HCT116 (cell line): ENCODE data around the gene FARP1. TPM values are rescaled to one million over a fixed set of nuclear protein-coding genes. Genes with fewer than 3 reads are reported as not detected.

ENCODE experiments used
- ATAC-seq: fragments of 200-7000 bp; cut with Tn5 transposase; 2 replicates; pipeline ENCODE4 v1.9.1; 2020; ENCODE audit warnings: mild to moderate bottlenecking, moderate library complexity
- BruUV-seq: library from RNA; stranded (reverse); fragments of 400-500 nt; replicated peaks from 2 replicates; lab custom pipeline; 2021; lab: Mats Ljungman, UMichigan
- CTCF ChIA-PET: fragments of 300-600 bp; sonication (Branson Sonifier 250); formaldehyde crosslinking; loops from one replicate; lab custom pipeline; 2021; ENCODE audit warnings: antibody characterized with exemption; lab: Charles Lee
- POLR2A ChIA-PET: fragments of 300-600, 350-600 bp; sonication (Branson Sonifier 250); formaldehyde crosslinking; loops from one replicate; lab custom pipeline; 2021; ENCODE audit warnings: antibody characterized with exemption; lab: Charles Lee
- RAD21 ChIA-PET, 2 experiments: fragments of 300-600 bp; sonication (Branson Sonifier 250); formaldehyde crosslinking; loops; one replicate each; lab custom pipeline; 2023; ENCODE audit warnings: low total read pairs in 2 of 2; ENCODE audit not compliant: uncharacterized antibody in 2 of 2, unreplicated experiment in 2 of 2, low non-redundant PET in 1 of 2; lab: Charles Lee
- DNase-seq: peaks from one replicate; pipeline ENCODE4 v3.0.0-alpha.2; 2010; ENCODE audit warnings: low read depth, low spot score
- H2AFZ ChIP-seq: fragments of 200-600 bp; shearing (Covaris generic), sonication (generic); 2 replicates; pipeline ENCODE4 v1.6.1; 2017; ENCODE audit warnings: low read depth, mixed run types, mixed read lengths, antibody characterized with exemption, low read length; ENCODE audit not compliant: poor library complexity, severe bottlenecking
- H3K27ac ChIP-seq: 2 replicates; pipeline ENCODE4 v1.5.1; 2012; ENCODE audit warnings: low read depth, low read length
- H3K27me3 ChIP-seq: fragments of 200-600 bp; sonication (generic); 2 replicates; pipeline ENCODE4 v1.6.1; 2016; ENCODE audit warnings: mixed run types, low read length, mixed read lengths; ENCODE audit not compliant: insufficient read depth
- H3K36me3 ChIP-seq, 2 experiments: fragments of 200-500 bp in 1 of 2; fragments of 200-600 bp in 1 of 2; sonication (Bioruptor generic) in 1 of 2; sonication (generic) in 1 of 2; 2 replicates each; pipeline versions ENCODE4 v1.5.1 to v1.6.1; 2014 to 2016; ENCODE audit warnings: low read length in 2 of 2, inconsistent platforms in 1 of 2, mixed read lengths in 1 of 2, mixed run types in 1 of 2; ENCODE audit not compliant: insufficient read depth in 2 of 2, control insufficient read depth in 1 of 2
- H3K4me1 ChIP-seq, 2 experiments: fragments of 200-600 bp in 1 of 2; sonication (generic) in 1 of 2; 2 replicates each; pipeline versions ENCODE4 v1.5.1 to v1.6.1; 2012 to 2017; ENCODE audit warnings: low read length in 2 of 2, inconsistent platforms in 1 of 2, mild to moderate bottlenecking in 1 of 2, mixed read lengths in 1 of 2, mixed run types in 1 of 2, moderate library complexity in 1 of 2; ENCODE audit not compliant: insufficient read depth in 2 of 2, control insufficient read depth in 1 of 2
- H3K4me2 ChIP-seq: fragments of 200-600 bp; sonication (generic); 2 replicates; pipeline ENCODE4 v1.6.1; 2017; ENCODE audit warnings: mixed run types, low read length, mixed read lengths
- H3K4me3 ChIP-seq, 2 experiments: fragments of 200-600 bp in 1 of 2; sonication (generic) in 1 of 2; replicated peaks in 1 of 2; 2 replicates each; pipeline ENCODE4 v1.5.1; 2011 to 2016; ENCODE audit warnings: low read length in 2 of 2, control low read depth in 1 of 2, low read depth in 1 of 2, mild to moderate bottlenecking in 1 of 2, mixed read lengths in 1 of 2, mixed run types in 1 of 2
- H3K79me2 ChIP-seq: fragments of 200-600 bp; sonication (generic); 2 replicates; pipeline ENCODE4 v1.6.1; 2017; ENCODE audit warnings: mild to moderate bottlenecking, mixed run types, low read length, moderate library complexity, mixed read lengths; ENCODE audit not compliant: insufficient read depth
- H3K9ac ChIP-seq: fragments of 200-600 bp; sonication (generic); 2 replicates; pipeline ENCODE4 v1.6.1; 2016; ENCODE audit warnings: low read length, mixed read lengths
- H3K9me2 ChIP-seq: fragments of 200-600 bp; sonication (generic), shearing (Covaris generic); 2 replicates; pipeline ENCODE4 v1.6.1; 2017; ENCODE audit warnings: mixed run types, mild to moderate bottlenecking, moderate library complexity; ENCODE audit not compliant: insufficient read depth
- H3K9me3 ChIP-seq, 2 experiments: fragments of 200-500 bp in 1 of 2; fragments of 200-600 bp in 1 of 2; sonication (Bioruptor generic) in 1 of 2; sonication (generic) in 1 of 2; 2 replicates each; pipeline ENCODE4 v1.6.1; 2014 to 2017; ENCODE audit warnings: low read length in 2 of 2, mixed read lengths in 2 of 2, inconsistent platforms in 1 of 2, low read depth in 1 of 2, mild to moderate bottlenecking in 1 of 2, mixed run types in 1 of 2, moderate library complexity in 1 of 2; ENCODE audit not compliant: control insufficient read depth in 1 of 2, insufficient read depth in 1 of 2
- H4K20me1 ChIP-seq: fragments of 200-600 bp; sonication (generic), shearing (Covaris generic); 2 replicates; pipeline ENCODE4 v1.6.1; 2017; ENCODE audit warnings: mixed run types, mild to moderate bottlenecking, moderate library complexity; ENCODE audit not compliant: insufficient read depth
- ATF3 ChIP-seq: IDR thresholded peaks from 2 replicates; pipeline ENCODE4 v1.6.1; 2012
- CBX3 ChIP-seq: IDR thresholded peaks from 2 replicates; pipeline ENCODE4 v1.6.1; 2012; ENCODE audit warnings: low read depth
- CEBPB ChIP-seq: IDR thresholded peaks from 2 replicates; pipeline ENCODE4 v1.6.1; 2012; ENCODE audit warnings: low read depth
- EZH2 ChIP-seq: fragments of 200-600 bp; sonication (generic); IDR thresholded peaks from 2 replicates; pipeline ENCODE4 v1.6.1; 2017; ENCODE audit warnings: antibody characterized with exemption, mixed run types
- EZH2phosphoT487 ChIP-seq: fragments of 200-600 bp; IDR thresholded peaks from 2 replicates; pipeline ENCODE4 v1.6.1; 2018; ENCODE audit warnings: antibody characterized with exemption, borderline replicate concordance
- FOSL1 ChIP-seq: IDR thresholded peaks from 2 replicates; pipeline ENCODE4 v1.6.1; 2012; ENCODE audit warnings: low read depth
- JUND ChIP-seq: IDR thresholded peaks from 2 replicates; pipeline ENCODE4 v1.6.1; 2012
- MAX ChIP-seq: IDR thresholded peaks from 2 replicates; pipeline ENCODE4 v1.6.1; 2012
- POLR2A ChIP-seq: IDR thresholded peaks from 2 replicates; pipeline ENCODE4 v1.7.0; 2011; ENCODE audit warnings: borderline replicate concordance; ENCODE audit not compliant: insufficient read depth, insufficient read length; ENCODE audit errors: extremely low read depth
- POLR2AphosphoS5 ChIP-seq: IDR thresholded peaks from 2 replicates; pipeline ENCODE4 v1.6.1; 2011; ENCODE audit warnings: mild to moderate bottlenecking, low read depth, low read length, moderate library complexity
- RAD21 ChIP-seq: IDR thresholded peaks from 2 replicates; pipeline ENCODE4 v1.6.1; 2012; ENCODE audit warnings: low read depth, mild to moderate bottlenecking
- REST ChIP-seq: IDR thresholded peaks from 2 replicates; pipeline ENCODE4 v1.6.1; 2012; ENCODE audit warnings: low read depth
- SIN3A ChIP-seq: IDR thresholded peaks from 2 replicates; pipeline ENCODE4 v1.6.1; 2012; ENCODE audit warnings: low read depth
- TCF7L2 ChIP-seq: IDR thresholded peaks from 2 replicates; pipeline ENCODE4 v1.7.0; 2011; ENCODE audit warnings: borderline replicate concordance, inconsistent platforms; ENCODE audit not compliant: insufficient read depth, insufficient read length; ENCODE audit errors: extremely low read depth
- YY1 ChIP-seq: IDR thresholded peaks from 2 replicates; pipeline ENCODE4 v1.6.1; 2011; ENCODE audit warnings: low read length, low read depth, moderate library complexity, mild to moderate bottlenecking; ENCODE audit not compliant: insufficient replicate concordance; ENCODE audit errors: extremely low read depth
- ZFX ChIP-seq: fragments of 450-650 bp; IDR thresholded peaks from 2 replicates; pipeline ENCODE4 v1.6.1; 2017
- ZNF274 ChIP-seq: fragments of 200-500 bp; sonication (Bioruptor generic); IDR thresholded peaks from 2 replicates; pipeline ENCODE4 v1.6.1; 2014; ENCODE audit warnings: mild to moderate bottlenecking, low read depth, low read length, inconsistent platforms
- intact Hi-C: fragments of 100-400 bp; cut with micrococcal nuclease; formaldehyde crosslinking; loops from 2 replicates; pipeline ENCODE4 v1.10.0; 2022
- total RNA-seq: library from RNA; stranded (reverse); gene quantifications from one replicate; pipeline ENCODE4 v1.2.1, GENCODE V29; 2021; ENCODE audit not compliant: unreplicated experiment

The FARP1 gene
- total RNA-seq, 1 experiment from 2014 or later, result 30.5 TPM

DNA sequence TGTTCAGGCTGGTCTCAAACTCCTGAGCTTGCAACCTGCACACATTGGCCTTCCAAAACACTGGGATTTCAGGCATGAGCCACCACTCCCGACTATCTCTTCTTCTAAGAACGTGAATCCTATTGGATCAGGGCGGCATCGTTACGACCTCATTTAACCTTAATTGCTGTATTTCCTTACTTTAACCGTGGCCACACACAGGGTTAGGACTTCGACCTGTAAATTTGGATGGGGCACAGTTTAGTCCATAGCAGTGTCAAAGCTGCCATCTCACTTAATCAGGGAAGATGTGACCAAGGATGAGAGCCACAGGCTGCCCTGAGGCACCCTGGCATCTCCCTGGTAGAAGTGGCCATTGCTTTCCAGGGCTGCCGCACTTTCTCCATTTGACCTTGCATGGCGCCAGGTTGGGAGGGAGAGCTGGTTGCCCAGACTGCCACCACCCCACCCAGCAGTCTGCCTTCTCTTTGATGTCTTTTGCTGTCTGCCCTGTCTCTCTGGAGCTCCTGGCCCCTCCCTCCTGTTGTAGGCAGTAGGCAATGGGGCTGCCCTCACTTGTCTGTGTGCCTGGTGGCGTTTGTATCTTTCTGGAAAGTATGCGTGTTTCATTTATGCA lies 175.5 kb downstream of the FARP1 start:
- DNase-seq, result no peak
- Histone ChIP-seq H3K27me3 (no peaks in the 10 kb centered on the region), H3K9ac (no peak overlapping the region), H3K4me3 (no peak overlapping the region), H3K4me2 (no peak overlapping the region), H3K36me3 (no peaks in the 10 kb centered on the region), H3K4me1 (no peaks in the 10 kb centered on the region), H3K9me2 (no peaks in the 10 kb centered on the region), H3K9me3 (no peaks in the 10 kb centered on the region), H2AFZ (no peak overlapping the region), H3K79me2 (no peaks in the 10 kb centered on the region), H4K20me1 (no peaks in the 10 kb centered on the region), H3K27ac (no peak overlapping the region)
- ChIA-PET RAD21 (no interaction called here), POLR2A (no interaction called here), CTCF (no interaction called here)
- no peak for ATAC-seq
- TF ChIP-seq FOSL1 (no peak), TCF7L2 (no peak), MAX (no peak), EZH2phosphoT487 (no peak), CBX3 (no peak), YY1 (no peak), ZFX (no peak), REST (no peak), ATF3 (no peak), POLR2AphosphoS5 (no peak), SIN3A (no peak), RAD21 (no peak), JUND (no peak), ZNF274 (no peak), EZH2 (no peak), POLR2A (no peak), CEBPB (no peak)
- intact Hi-C loops, result no loop called here
- no TSS peak for BruUV-seq
